ENCODE data around the gene EVI5L. TPM values are rescaled to one million over a fixed set of nuclear protein-coding genes. Genes with fewer than 3 reads are reported as not detected.
"Not testable (repeated sequence)": the region's sequence is repeated elsewhere in the genome, so short reads cannot be mapped to it uniquely, and the experiment has no call there.

The EVI5L gene
- total RNA-seq, 1 donor from 2014 or later, result 9.2 TPM

- FAIRE-seq, result no peak
- DNase-seq (ENCODE audit: low read depth), result no peak
- no peaks in the 10 kb centered on the region for H3K27me3 ChIP-seq (ENCODE audit: control insufficient read depth, insufficient read depth, low read length)
- no peak for TF ChIP-seq CTCF (IDR thresholded peaks at IDR 0.05; ENCODE audit: insufficient read depth, low read length, severe bottlenecking)
- H3K36me3 ChIP-seq (ENCODE audit: control insufficient read depth, insufficient read depth, low read length), result no peaks in the 10 kb centered on the region
- no peak overlapping the region for H3K4me3 ChIP-seq (ENCODE audit: low read depth, low read length)
These were observed 23.8 kb upstream of the EVI5L start for GRCh38 chr19:7806234-7806633.

GRCh38 chr19:7806876-7807275 is 23.1 kb upstream of the EVI5L start:
- TF ChIP-seq CTCF (IDR thresholded peaks at IDR 0.05; ENCODE audit: insufficient read depth, low read length, severe bottlenecking), result no peak
- no peak for DNase-seq (ENCODE audit: low read depth)
- Histone ChIP-seq H3K36me3 (ENCODE audit: control insufficient read depth, insufficient read depth, low read length) (no peaks in the 10 kb centered on the region), H3K4me3 (ENCODE audit: low read depth, low read length) (no peak overlapping the region), H3K27me3 (ENCODE audit: control insufficient read depth, insufficient read depth, low read length) (no peaks in the 10 kb centered on the region)
- no peak for FAIRE-seq

GRCh38 chr19:7808108-7808507 is 21.9 kb upstream of the EVI5L start:
- DNase-seq (ENCODE audit: low read depth) (no peak), FAIRE-seq (no peak)
- no peaks in the 10 kb centered on the region for H3K27me3 ChIP-seq (ENCODE audit: control insufficient read depth, insufficient read depth, low read length)
- TF ChIP-seq CTCF (IDR thresholded peaks at IDR 0.05; ENCODE audit: insufficient read depth, low read length, severe bottlenecking), result no peak
- H3K36me3 ChIP-seq (ENCODE audit: control insufficient read depth, insufficient read depth, low read length), result no peaks in the 10 kb centered on the region
- no peak overlapping the region for H3K4me3 ChIP-seq (ENCODE audit: low read depth, low read length)

GRCh38 chr19:7811989-7812388 is 18.0 kb upstream of the EVI5L start:
- Histone ChIP-seq H3K36me3 (ENCODE audit: control insufficient read depth, insufficient read depth, low read length) (no peaks in the 10 kb centered on the region), H3K27me3 (ENCODE audit: control insufficient read depth, insufficient read depth, low read length) (no peaks in the 10 kb centered on the region), H3K4me3 (ENCODE audit: low read depth, low read length) (no peak overlapping the region)
- no peak for TF ChIP-seq CTCF (IDR thresholded peaks at IDR 0.05; ENCODE audit: insufficient read depth, low read length, severe bottlenecking)
- peak; percentile 89 for DNase-seq (ENCODE audit: low read depth)
- FAIRE-seq, result peak; percentile 86

GRCh38 chr19:7815325-7815724 is 14.7 kb upstream of the EVI5L start:
- H3K27me3 ChIP-seq (ENCODE audit: control insufficient read depth, insufficient read depth, low read length), result no peaks in the 10 kb centered on the region
- H3K4me3 ChIP-seq (ENCODE audit: low read depth, low read length), result no peak overlapping the region
- DNase-seq (ENCODE audit: low read depth), result no peak
- no peak for FAIRE-seq
- H3K36me3 ChIP-seq (ENCODE audit: control insufficient read depth, insufficient read depth, low read length), result no peaks in the 10 kb centered on the region
- TF ChIP-seq CTCF (IDR thresholded peaks at IDR 0.05; ENCODE audit: insufficient read depth, low read length, severe bottlenecking), result no peak

GRCh38 chr19:7816040-7816439 is 14.0 kb upstream of the EVI5L start:
- H3K36me3 ChIP-seq (ENCODE audit: control insufficient read depth, insufficient read depth, low read length); DNase-seq (ENCODE audit: low read depth); H3K4me3 ChIP-seq (ENCODE audit: low read depth, low read length); FAIRE-seq; H3K27me3 ChIP-seq (ENCODE audit: control insufficient read depth, insufficient read depth, low read length): not testable (repeated sequence)
